GM12878 (cell line): ENCODE results near the gene NAV2. TPM values are rescaled to one million over a fixed set of nuclear protein-coding genes. Genes with fewer than 3 reads are reported as not detected.

ENCODE experiments used
- ATAC-seq: fragments of 200-7000 bp; cut with Tn5 transposase; 3 replicates; pipeline ENCODE4 v1.9.1; 2020; ENCODE audit warnings: mild to moderate bottlenecking, moderate library complexity
- BruUV-seq: library from RNA; stranded (reverse); fragments of 400-500 nt; replicated peaks from 2 replicates; lab custom pipeline; 2021; lab: Mats Ljungman, UMichigan
- CTCF ChIA-PET: fragments of 300-600 bp; sonication (Branson Sonifier 250); formaldehyde crosslinking; extraction: SDS; loops from one replicate; lab custom pipeline; 2021; ENCODE audit warnings: inconsistent platforms; lab: Yijun Ruan, JAX
- POLR2A ChIA-PET: fragments of 350-600 bp; formaldehyde crosslinking; extraction: SDS; loops from one replicate; lab custom pipeline; 2021; ENCODE audit warnings: inconsistent platforms; lab: Charles Lee
- RAD21 ChIA-PET: fragments of 300-600 bp; sonication (Branson Sonifier 250); formaldehyde crosslinking; loops from one replicate; lab custom pipeline; 2023; ENCODE audit warnings: antibody characterized with exemption; ENCODE audit not compliant: unreplicated experiment; lab: Charles Lee
- SMC1A ChIA-PET: fragments of 300-600 bp; sonication (Branson Sonifier 250); formaldehyde crosslinking; loops from one replicate; lab custom pipeline; 2023; ENCODE audit not compliant: unreplicated experiment, uncharacterized antibody; lab: Charles Lee
- DNase-seq: peaks from one replicate; pipeline ENCODE4 v3.0.0-alpha.2; 2011; ENCODE audit warnings: low read depth, low spot score
- FAIRE-seq: peaks from 3 replicates; lab custom pipeline; 2011; peaks lifted over from hg19 to GRCh38; lab: Jason Lieb, UNC
- H2AFZ ChIP-seq: 2 replicates; pipeline ENCODE4 v1.6.0; 2011; ENCODE audit warnings: low read depth, low read length, control low read depth; ENCODE audit not compliant: control insufficient read depth
- H3K27ac ChIP-seq: 2 replicates; pipeline ENCODE4 v1.5.1; 2011; ENCODE audit warnings: control low read depth; ENCODE audit not compliant: control insufficient read depth, insufficient read depth
- H3K27me3 ChIP-seq, 2 experiments: replicated peaks in 1 of 2; 2 replicates each; pipeline versions ENCODE4 v1.6.0 to v1.6.1; 2011; ENCODE audit warnings: low read length in 1 of 2; ENCODE audit not compliant: control insufficient read depth in 2 of 2, insufficient read depth in 2 of 2
- H3K36me3 ChIP-seq, 2 experiments: 2 replicates each; pipeline ENCODE4 v1.5.1; 2011; ENCODE audit warnings: low read length in 1 of 2; ENCODE audit not compliant: control insufficient read depth in 2 of 2, insufficient read depth in 2 of 2
- H3K4me1 ChIP-seq: 2 replicates; pipeline ENCODE4 v1.6.1; 2011; ENCODE audit warnings: mild to moderate bottlenecking, low read length, moderate library complexity, mixed read lengths; ENCODE audit not compliant: control insufficient read depth, insufficient read depth
- H3K4me2 ChIP-seq: 2 replicates; pipeline ENCODE4 v1.6.0; 2011; ENCODE audit warnings: control low read depth; ENCODE audit not compliant: control insufficient read depth, insufficient read depth
- H3K4me3 ChIP-seq: fragments of 200-600 bp; sonication (generic); 2 replicates; pipeline ENCODE4 v1.5.1; 2016
- H3K79me2 ChIP-seq: 2 replicates; pipeline ENCODE4 v1.6.0; 2011; ENCODE audit warnings: low read length; ENCODE audit not compliant: control insufficient read depth, insufficient read depth
- H3K9ac ChIP-seq: 2 replicates; pipeline ENCODE4 v1.8.0; 2011; ENCODE audit warnings: low read length, control low read depth, mixed read lengths; ENCODE audit not compliant: control insufficient read depth, insufficient read depth
- H3K9me3 ChIP-seq: replicated peaks from 3 replicates; pipeline ENCODE4 v1.5.1; 2011; ENCODE audit warnings: mild to moderate bottlenecking, low read length; ENCODE audit not compliant: control insufficient read depth, insufficient read depth
- H4K20me1 ChIP-seq: 2 replicates; pipeline ENCODE4 v1.6.0; 2011; ENCODE audit not compliant: control insufficient read depth, insufficient read depth
- ASH2L ChIP-seq: fragments of 300-600, 200-600 bp; sonication (generic); IDR thresholded peaks from 2 replicates; pipeline ENCODE4 v1.6.1; 2017; ENCODE audit warnings: low read depth, mild to moderate bottlenecking, borderline replicate concordance
- CHD2 ChIP-seq: IDR thresholded peaks from 2 replicates; pipeline ENCODE4 v1.6.1; 2011; ENCODE audit warnings: low read depth, low read length, improper control_type of control experiment, borderline replicate concordance
- MTA2 ChIP-seq: fragments of 450-650 bp; IDR thresholded peaks from 2 replicates; pipeline ENCODE4 v1.6.1; 2016; ENCODE audit warnings: low read depth, mild to moderate bottlenecking, moderate library complexity
- POLR2AphosphoS5 ChIP-seq: IDR thresholded peaks from 2 replicates; pipeline ENCODE4 v1.6.1; 2011; ENCODE audit warnings: mild to moderate bottlenecking, low read length, inconsistent platforms
- POU2F2 ChIP-seq: IDR thresholded peaks from 3 replicates; pipeline ENCODE4 v1.6.1; 2011; ENCODE audit warnings: low read depth, mild to moderate bottlenecking, low read length, borderline replicate concordance
- ZBTB11 ChIP-seq: fragments of 450-650 bp; formaldehyde crosslinking; IDR thresholded peaks from 2 replicates; pipeline ENCODE4 v1.5.0; 2022; ENCODE audit warnings: mild to moderate bottlenecking, missing genetic modification characterization
- WGBS: methylation state at CpG from one replicate; pipeline ENCODE4 v1.1.6; 2016; ENCODE audit warnings: low lambda C conversion rate; ENCODE audit not compliant: insufficient replicate concordance, insufficient coverage; ENCODE audit errors: missing lambda C conversion rate; 5-methylcytosine and 5-hydroxymethylcytosine counted together
- in situ Hi-C: fragments of 300-500 bp; cut with MboI; formaldehyde crosslinking; loops from 9 replicates; pipeline ENCODE4 v1.14.3; 2018; ENCODE audit warnings: mixed read lengths
- intact Hi-C: fragments of 100-400 bp; cut with micrococcal nuclease; formaldehyde crosslinking; loops from one replicate; pipeline ENCODE4 v1.14.2; 2022; ENCODE audit not compliant: unreplicated experiment
- polyA plus RNA-seq, 11 experiments: library from polyadenylated mRNA; depleted of rRNA in 4 of 11; unstranded in 6 of 11; stranded (reverse) in 5 of 11; fragments of >200 nt; fragmentation: Nextera tagmentation in 4 of 11; fragmentation: Illumina TruSeq in 1 of 11; extraction: Ambion mirVana in 4 of 11; extraction: Trizol in 1 of 11; gene quantifications; 1 replicate in 1 of 11; 2 replicates in 10 of 11; pipeline versions ENCODE4 v1.2.1 to v1.2.3, GENCODE V29; 2011 to 2016; ENCODE audit warnings: inconsistent platforms in 2 of 11, missing spikeins in 2 of 11, low read depth in 1 of 11
- total RNA-seq, 4 experiments: library from RNA; depleted of rRNA in 3 of 4; stranded (reverse); fragments of >200 nt in 3 of 4; fragmentation: Illumina TruSeq in 1 of 4; extraction: Trizol in 1 of 4; gene quantifications; 2 replicates each; pipeline versions ENCODE4 v1.2.1 to v1.2.3, GENCODE V29; 2013 to 2021

NAV2 gene
- total and polyA plus RNA-seq, 10 of the 15 experiments (the other 5 are each of a cell fraction or from before 2014, with no cell fraction given) = 0.35 to 6.1 (median 1.1) TPM

- no TSS peak for BruUV-seq
- no peak overlapping the region for H2AFZ ChIP-seq
- no peaks in the 10 kb centered on the region for H3K9me3 ChIP-seq
- ChIA-PET SMC1A (interaction anchor here (1.0 to 1.3 kb wide), 2 partner anchors 14 to 18 kb away, joined by 3 read pairs; no protein-coding TSS in a partner anchor), POLR2A (no interaction called here), RAD21 (no interaction called here), CTCF (interaction anchor here (0.8 to 1.3 kb wide), 2 partner anchors 9 to 15 kb away, joined by 3 to 4 read pairs; no protein-coding TSS in a partner anchor)
- no peaks in the 10 kb centered on the region for H4K20me1 ChIP-seq
- DNase-seq (no peak), FAIRE-seq (no peak), ATAC-seq (no peak)
- TF ChIP-seq CHD2 (no peak), POLR2AphosphoS5 (no peak), MTA2 (no peak), ZBTB11 (no peak), POU2F2 (no peak), ASH2L (no peak)
- no peak overlapping the region for H3K9ac ChIP-seq
- H3K79me2 ChIP-seq = no peaks in the 10 kb centered on the region
- no peaks in the 10 kb centered on the region for H3K36me3 ChIP-seq
- intact Hi-C loops = no loop called here
- 32% methylated on average over 11 of the region's 11 CpGs for WGBS
- peaks cover 0 to 9% of the 10 kb centered on the region in 2 experiments; a peak in 3 of 4 replicates for H3K27me3 ChIP-seq
- in situ Hi-C loops = no loop called here
- H3K27ac ChIP-seq = no peak overlapping the region
- H3K4me1 ChIP-seq = no peaks in the 10 kb centered on the region
- no peak overlapping the region for H3K4me2 ChIP-seq
- no peak overlapping the region for H3K4me3 ChIP-seq
These were observed 44.2 kb downstream of the NAV2 start for GRCh38 chr11:19756675-19757475.
